GM18858 (cell line): ENCODE data around the gene EOLA2.
A peak's percentile ranks its signal among the peaks of the same experiment; 100 is the strongest.
"Not testable (repeated sequence)": the region's sequence is repeated elsewhere in the genome, so short reads cannot be mapped to it uniquely, and the experiment has no call there.

Experiments used
- ATAC-seq: cut with Tn5 transposase; IDR thresholded peaks from one replicate; pipeline ENCODE4 v1.9.1; 2021; ENCODE audit not compliant: unreplicated experiment

The EOLA2 gene

GRCh38 chrX:149933547-149933946, 4.7 kb downstream of the EOLA2 start:
- ATAC-seq, result not testable (repeated sequence)

GRCh38 chrX:149932970-149933369, 5.3 kb downstream of the EOLA2 start:
- ATAC-seq, result not testable (repeated sequence)

- ATAC-seq, result not testable (repeated sequence)
Measured at GRCh38 chrX:149932150-149932549, 6.1 kb downstream of the EOLA2 start.

- ATAC-seq, result not testable (repeated sequence)
Measured at GRCh38 chrX:149931355-149931754, 6.9 kb downstream of the EOLA2 start.

- ATAC-seq, result not testable (repeated sequence)
Measured at GRCh38 chrX:149929400-149929799, 8.9 kb downstream of the EOLA2 start, which contains the start of gene HSFX4. Gene HSFX4, plus strand, starts transcription at chrX:149929573. Its CDS starts 72 bp downstream, at chrX:149929645.

GRCh38 chrX:149928635-149929034, 9.7 kb downstream of the EOLA2 start:
- not testable (repeated sequence) for ATAC-seq

GRCh38 chrX:149927964-149928258, 10.4 kb downstream of the EOLA2 start:
- ATAC-seq, result not testable (repeated sequence)

GRCh38 chrX:149927245-149927963, 10.9 kb downstream of the EOLA2 start:
- not testable (repeated sequence) for ATAC-seq

- not testable (repeated sequence) for ATAC-seq
Measured at GRCh38 chrX:149924434-149924833, 13.9 kb downstream of the EOLA2 start.

- ATAC-seq, result not testable (repeated sequence)
Measured at GRCh38 chrX:149923836-149924235, 14.5 kb downstream of the EOLA2 start.

- ATAC-seq, result peak; percentile 82
Measured at GRCh38 chrX:149916745-149917392, 21.4 kb downstream of the EOLA2 start.

- no peak for ATAC-seq
Measured at GRCh38 chrX:149910178-149910695, 28.1 kb downstream of the EOLA2 start.

GRCh38 chrX:149909324-149910177, 28.7 kb downstream of the EOLA2 start:
- ATAC-seq, result no peak

- ATAC-seq, result no peak
Measured at GRCh38 chrX:149908727-149909126, 29.6 kb downstream of the EOLA2 start.

GRCh38 chrX:149908308-149908707, 30.0 kb downstream of the EOLA2 start:
- ATAC-seq, result peak; percentile 51

- ATAC-seq, result peak; percentile 68
Measured at GRCh38 chrX:149903889-149904748, 34.2 kb downstream of the EOLA2 start.

- no peak for ATAC-seq
Measured at GRCh38 chrX:149898554-149898953, 39.7 kb downstream of the EOLA2 start.

GRCh38 chrX:149890828-149891227, 47.5 kb downstream of the EOLA2 start:
- ATAC-seq, result not testable (repeated sequence)
